SK-N-SH (cell line): ENCODE results near the gene PLCB1. TPM values are rescaled to one million over a fixed set of nuclear protein-coding genes. Genes with fewer than 3 reads are reported as not detected.

ENCODE experiments used
- CTCF ChIA-PET: fragments of 300-600, 350-600 bp; formaldehyde crosslinking; extraction: SDS; loops from one replicate; lab custom pipeline; 2021; lab: Yijun Ruan, JAX
- POLR2A ChIA-PET: fragments of 350-600 bp; sonication (Branson Sonifier 250); formaldehyde crosslinking; extraction: SDS; loops from one replicate; lab custom pipeline; 2020; ENCODE audit warnings: antibody characterized with exemption, inconsistent platforms; lab: Yijun Ruan, JAX
- DNase-seq: peaks from one replicate; pipeline ENCODE4 v3.0.0; 2012
- H2AFZ ChIP-seq: fragments of 200-600 bp; sonication (generic); 2 replicates; pipeline ENCODE4 v1.8.1; 2016; ENCODE audit warnings: antibody characterized with exemption, mild to moderate bottlenecking, low read depth
- H3F3A ChIP-seq: fragments of 200-600 bp; sonication (generic); replicated peaks from 2 replicates; pipeline ENCODE3; 2016; ENCODE audit warnings: antibody characterized with exemption, mild to moderate bottlenecking; ENCODE audit not compliant: insufficient read depth
- H3K27ac ChIP-seq, 2 experiments: fragments of 200-500 bp in 1 of 2; fragments of 200-600 bp in 1 of 2; sonication (Bioruptor generic) in 1 of 2; sonication (generic), shearing (Covaris generic) in 1 of 2; 2 replicates each; pipeline versions ENCODE4 v1.5.1 to v1.6.1; 2014 to 2016; ENCODE audit warnings: low read depth in 2 of 2, inconsistent platforms in 1 of 2, low read length in 1 of 2, mild to moderate bottlenecking in 1 of 2, mixed read lengths in 1 of 2
- H3K27me3 ChIP-seq: fragments of 200-600 bp; sonication (generic), shearing (Covaris generic); 2 replicates; pipeline ENCODE4 v1.6.1; 2016; ENCODE audit warnings: mixed run types; ENCODE audit not compliant: insufficient read depth
- H3K36me3 ChIP-seq, 2 experiments: fragments of 200-500 bp in 1 of 2; fragments of 200-600 bp in 1 of 2; sonication (Bioruptor generic) in 1 of 2; sonication (generic) in 1 of 2; replicated peaks in 1 of 2; 2 replicates each; pipeline versions ENCODE3 to v1.5.1; 2014 to 2016; ENCODE audit warnings: low read length in 1 of 2, mild to moderate bottlenecking in 1 of 2; ENCODE audit not compliant: insufficient read depth in 2 of 2, control insufficient read depth in 1 of 2
- H3K4me1 ChIP-seq, 2 experiments: fragments of 200-500 bp in 1 of 2; fragments of 200-600 bp in 1 of 2; sonication (Bioruptor generic) in 1 of 2; sonication (generic), shearing (Covaris generic) in 1 of 2; 2 replicates each; pipeline versions ENCODE4 v1.5.1 to v1.6.1; 2014 to 2016; ENCODE audit warnings: low read depth in 1 of 2, low read length in 1 of 2, mixed run types in 1 of 2; ENCODE audit not compliant: insufficient read depth in 2 of 2, control insufficient read depth in 1 of 2
- H3K4me2 ChIP-seq: fragments of 200-600 bp; sonication (generic), shearing (Covaris generic); 2 replicates; pipeline ENCODE4 v1.6.1; 2017; ENCODE audit warnings: mixed run types
- H3K4me3 ChIP-seq, 2 experiments: fragments of 200-500 bp in 1 of 2; fragments of 200-600 bp in 1 of 2; sonication (Bioruptor generic) in 1 of 2; sonication (generic), shearing (Covaris generic) in 1 of 2; 2 replicates each; pipeline versions ENCODE4 v1.5.1 to v1.8.1; 2014 to 2016; ENCODE audit warnings: low read depth in 2 of 2, inconsistent platforms in 1 of 2, low read length in 1 of 2, mild to moderate bottlenecking in 1 of 2, mixed read lengths in 1 of 2, moderate library complexity in 1 of 2
- H3K79me2 ChIP-seq: fragments of 200-600 bp; sonication (generic); 2 replicates; pipeline ENCODE4 v1.8.1; 2017; ENCODE audit warnings: mild to moderate bottlenecking; ENCODE audit not compliant: insufficient read depth
- H3K9ac ChIP-seq: fragments of 200-600 bp; sonication (generic); 2 replicates; pipeline ENCODE4 v1.6.1; 2017; ENCODE audit warnings: mixed run types
- H3K9me2 ChIP-seq: fragments of 200-600 bp; sonication (generic); 2 replicates; pipeline ENCODE4 v1.6.1; 2017; ENCODE audit warnings: mixed run types
- H3K9me3 ChIP-seq: fragments of 200-600 bp; sonication (generic); 2 replicates; pipeline ENCODE4 v1.6.1; 2017; ENCODE audit warnings: mixed run types, mild to moderate bottlenecking, moderate library complexity
- H4K20me1 ChIP-seq: fragments of 200-600 bp; sonication (generic); 2 replicates; pipeline ENCODE4 v1.6.1; 2017; ENCODE audit warnings: mild to moderate bottlenecking, mixed run types; ENCODE audit not compliant: insufficient read depth
- CHD2 ChIP-seq: fragments of 150-350 bp; IDR thresholded peaks from 2 replicates; pipeline ENCODE4 v1.6.1; 2018; ENCODE audit warnings: low read length; ENCODE audit not compliant: partially characterized antibody
- CTCF ChIP-seq: fragments of 200-600 bp; sonication (generic); IDR thresholded peaks from 2 replicates; pipeline ENCODE4 v1.6.1; 2017; ENCODE audit warnings: antibody characterized with exemption, mild to moderate bottlenecking, moderate library complexity
- EZH2phosphoT487 ChIP-seq: fragments of 200-600 bp; sonication (generic); IDR thresholded peaks from 2 replicates; pipeline ENCODE4 v1.6.1; 2017; ENCODE audit warnings: low read depth, mixed run types, mild to moderate bottlenecking, antibody characterized with exemption, moderate library complexity, borderline replicate concordance
- FOSL2 ChIP-seq: IDR thresholded peaks from 2 replicates; pipeline ENCODE4 v1.4.0; 2012; ENCODE audit warnings: low read depth, mild to moderate bottlenecking, moderate library complexity, borderline replicate concordance
- JUND ChIP-seq: IDR thresholded peaks from 2 replicates; pipeline ENCODE4 v1.4.0; 2012
- PBX3 ChIP-seq: IDR thresholded peaks from 2 replicates; pipeline ENCODE4; 2012
- TCF12 ChIP-seq: IDR thresholded peaks from 2 replicates; pipeline ENCODE4 v1.4.0; 2012
- USF1 ChIP-seq: IDR thresholded peaks from 2 replicates; pipeline ENCODE4 v1.4.0; 2012; ENCODE audit warnings: low read depth, borderline replicate concordance
- WGBS: methylation state at CpG from one replicate; pipeline ENCODE4 v1.1.6; 2017; ENCODE audit warnings: low lambda C conversion rate; 5-methylcytosine and 5-hydroxymethylcytosine counted together
- polyA plus RNA-seq, 3 experiments: library from polyadenylated mRNA; depleted of rRNA; stranded (reverse); fragments of >200 nt; gene quantifications; 2 replicates each; pipeline ENCODE4 v1.2.3, GENCODE V29; 2012

PLCB1 gene
- polyA plus RNA-seq, 1 of the 3 experiments (the other 2 are of a cell fraction) = 10.5 TPM

DNA sequence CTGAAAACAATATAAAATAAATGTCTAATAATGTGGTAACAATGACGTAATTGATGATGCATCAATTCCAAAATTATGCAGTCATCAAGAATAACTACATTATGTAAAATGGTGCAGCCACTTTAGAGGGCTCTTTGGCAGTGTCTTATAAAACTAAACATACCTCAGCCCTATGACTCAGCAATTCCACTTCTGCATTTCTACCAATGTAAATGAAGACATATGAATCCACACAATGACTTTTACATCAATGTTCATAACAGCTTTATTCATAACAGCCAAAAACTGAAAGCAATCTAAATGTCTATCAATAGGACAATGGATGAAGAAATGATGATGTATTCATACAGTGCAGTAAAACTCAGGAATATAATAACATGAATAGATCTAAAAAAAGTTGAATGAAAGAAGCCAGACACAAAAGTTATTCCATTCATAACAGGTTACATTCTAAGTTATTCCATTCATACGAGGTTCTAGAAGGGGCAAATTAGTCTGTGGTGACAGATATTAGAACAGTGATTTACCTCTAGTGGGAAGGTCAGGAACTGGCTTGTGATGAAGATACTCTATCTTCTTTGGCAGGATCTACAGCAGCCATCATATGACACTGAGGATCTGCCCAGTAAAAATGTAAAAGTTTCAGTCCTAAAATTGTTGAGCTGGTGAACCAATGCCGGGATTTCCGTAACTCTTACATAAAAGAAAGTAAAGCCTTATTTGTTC lies 396.1 kb downstream of the PLCB1 start (continued):
- TF ChIP-seq CTCF = no peak
- TF ChIP-seq CHD2 = no peak
- peak; percentile 86 for TF ChIP-seq JUND

DNA sequence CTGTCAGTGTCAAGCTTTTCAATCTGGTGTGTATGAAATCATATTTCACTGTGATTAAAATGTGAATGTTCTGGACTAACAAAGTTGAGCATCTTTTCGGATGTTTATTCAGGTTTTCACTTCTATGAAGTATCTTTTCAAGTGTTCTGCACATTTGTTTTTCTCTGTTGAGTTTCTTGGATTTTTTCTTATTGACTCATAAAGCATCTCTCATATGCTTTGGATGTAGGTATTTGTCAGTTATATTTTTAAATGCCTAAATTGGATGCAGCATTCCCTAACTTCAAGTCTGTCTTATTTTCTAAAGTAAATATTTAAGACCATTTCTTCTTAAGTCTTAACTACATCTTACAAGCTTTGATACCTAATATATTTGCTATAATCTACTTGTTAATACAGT lies 398.0 kb downstream of the PLCB1 start:
- H3K27me3 ChIP-seq = no peaks in the 10 kb centered on the region
- peaks cover 7% of the 10 kb centered on the region for H3K79me2 ChIP-seq
- WGBS = 64% methylated on average over 1 of the region's 1 CpG
- H3K4me3 ChIP-seq = no peak overlapping the region
- peak overlapping the region; percentile 5 to 85; a peak in 3 of 4 replicates for H3K27ac ChIP-seq
- H3K4me2 ChIP-seq = no peak overlapping the region; the same call in 1 of the 2 replicates
- peaks cover 5 to 7% of the 10 kb centered on the region in 2 experiments; a peak in 3 of 4 replicates for H3K4me1 ChIP-seq
- no peaks in the 10 kb centered on the region for H4K20me1 ChIP-seq
- no peak for DNase-seq
- POLR2A ChIA-PET = no interaction called here
- CTCF ChIA-PET = interaction anchor here (1.3 to 3.6 kb wide), 3 partner anchors 12 to 486 kb away, joined by 3 to 14 read pairs (median 3); no protein-coding TSS in a partner anchor
- no peak overlapping the region for H3K9ac ChIP-seq
- peaks cover 0 to 4% of the 10 kb centered on the region in 2 experiments for H3K36me3 ChIP-seq
- H3F3A ChIP-seq = peaks cover 39% of the 10 kb centered on the region
- H3K9me2 ChIP-seq = no peaks in the 10 kb centered on the region
- no peaks in the 10 kb centered on the region for H3K9me3 ChIP-seq
- no peak overlapping the region for H2AFZ ChIP-seq
- TF ChIP-seq PBX3 (peak; percentile 48; the same call in 1 of the 2 replicates), CHD2 (no peak), USF1 (no peak), JUND (0 out of 2 replicates have a peak, but pooled peaks have one; percentile 13), TCF12 (peak; percentile 52), FOSL2 (peak; percentile 20; the same call in 1 of the 2 replicates)

GRCh38 chr20:8532169-8532568 lies 400.1 kb downstream of the PLCB1 start:
- no peak overlapping the region for H2AFZ ChIP-seq
- no peak overlapping the region for H3K4me3 ChIP-seq
- H3K9me3 ChIP-seq = no peaks in the 10 kb centered on the region
- peaks cover 0 to 4% of the 10 kb centered on the region in 2 experiments for H3K36me3 ChIP-seq
- POLR2A ChIA-PET = no interaction called here
- H3K27me3 ChIP-seq = no peaks in the 10 kb centered on the region
- no peaks in the 10 kb centered on the region for H4K20me1 ChIP-seq
- CTCF ChIA-PET = interaction anchor here (0.6 to 1.3 kb wide), 2 partner anchors 189 to 228 kb away, joined by 3 to 4 read pairs; no protein-coding TSS in a partner anchor
- peaks cover 34% of the 10 kb centered on the region for H3F3A ChIP-seq
- no peak overlapping the region for H3K9ac ChIP-seq
- no peak overlapping the region; a peak in 1 of 4 replicates for H3K27ac ChIP-seq
- peaks cover 5% of the 10 kb centered on the region in 2 experiments; a peak in 3 of 4 replicates for H3K4me1 ChIP-seq
- no peak overlapping the region for H3K4me2 ChIP-seq
- no peak for DNase-seq
- no peak for TF ChIP-seq EZH2phosphoT487
- TF ChIP-seq, all 33 proteins: peak for 0
- peaks cover 16% of the 10 kb centered on the region for H3K79me2 ChIP-seq
- no peaks in the 10 kb centered on the region for H3K9me2 ChIP-seq
- WGBS = 88% methylated on average over 3 of the region's 3 CpGs
